HL-60 (cell line): ENCODE data around the gene C6.

Source experiments
- DNase-seq, 2 experiments: peaks; one replicate each; pipeline ENCODE4 v3.0.0-alpha.2; 2010 to 2020; ENCODE audit warnings: low read depth in 1 of 2, low spot score in 1 of 2
- H3K27ac ChIP-seq: fragments of 250-450 bp; sonication (Bioruptor Pico); replicated peaks from 2 replicates; pipeline ENCODE4 v1.5.1; 2020; ENCODE audit warnings: mild to moderate bottlenecking, moderate library complexity
- H3K27me3 ChIP-seq: fragments of 250-450 bp; sonication (Bioruptor Pico); 2 replicates; pipeline ENCODE4 v1.5.1; 2021; ENCODE audit warnings: mild to moderate bottlenecking, moderate library complexity; ENCODE audit not compliant: insufficient read depth, poor library complexity, severe bottlenecking
- H3K4me3 ChIP-seq: replicated peaks from 2 replicates; pipeline ENCODE4 v1.5.1; 2011; ENCODE audit warnings: mild to moderate bottlenecking, control low read depth, low read length; ENCODE audit not compliant: insufficient read depth
- GABPA ChIP-seq: IDR thresholded peaks from 2 replicates; pipeline ENCODE4 v1.6.1; 2012; ENCODE audit warnings: low read depth
- POLR2AphosphoS5 ChIP-seq: IDR thresholded peaks from 2 replicates; pipeline ENCODE4 v1.6.1; 2012; ENCODE audit warnings: low read depth
- SPI1 ChIP-seq: IDR thresholded peaks from 2 replicates; pipeline ENCODE4 v1.6.1; 2012; ENCODE audit warnings: low read depth, mild to moderate bottlenecking, borderline replicate concordance
- TF ChIP-seq, protein P1 (sequence below): IDR thresholded peaks from one replicate; pipeline ENCODE4 v1.5.1; 2011; ENCODE audit warnings: low read length, control low read depth, inconsistent platforms; ENCODE audit not compliant: insufficient read depth
- TF ChIP-seq, protein P2 (sequence below): IDR thresholded peaks from 2 replicates; pipeline ENCODE4 v1.6.1; 2012; ENCODE audit warnings: low read depth; ENCODE audit not compliant: insufficient replicate concordance

The C6 gene

DNA sequence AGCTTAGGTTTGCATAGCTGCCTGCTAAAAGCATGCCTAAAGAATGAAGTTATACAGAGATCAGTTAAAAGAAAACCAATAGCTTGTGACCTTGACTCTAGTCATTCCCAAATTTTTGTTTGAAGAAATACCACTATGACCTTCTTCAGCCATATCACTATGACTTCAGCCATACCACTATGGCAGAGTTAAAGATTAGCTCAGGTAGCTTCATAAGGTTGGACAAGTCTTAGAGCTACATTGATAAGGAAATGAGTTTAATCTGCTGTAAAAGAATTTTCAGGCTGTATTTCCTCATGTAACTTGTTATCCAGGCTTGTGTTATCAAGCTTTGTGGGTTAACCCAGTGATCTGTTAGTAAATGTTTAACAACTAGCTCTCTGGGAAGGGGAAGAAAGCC lies 30.7 kb downstream of the C6 start:
- no peaks in the 10 kb centered on the region for H3K27me3 ChIP-seq
- no peak overlapping the region for H3K27ac ChIP-seq
- DNase-seq, result no peak
- TF ChIP-seq SPI1 (no peak), POLR2AphosphoS5 (no peak), GABPA (no peak)
- TF ChIP-seq, protein P1, sequence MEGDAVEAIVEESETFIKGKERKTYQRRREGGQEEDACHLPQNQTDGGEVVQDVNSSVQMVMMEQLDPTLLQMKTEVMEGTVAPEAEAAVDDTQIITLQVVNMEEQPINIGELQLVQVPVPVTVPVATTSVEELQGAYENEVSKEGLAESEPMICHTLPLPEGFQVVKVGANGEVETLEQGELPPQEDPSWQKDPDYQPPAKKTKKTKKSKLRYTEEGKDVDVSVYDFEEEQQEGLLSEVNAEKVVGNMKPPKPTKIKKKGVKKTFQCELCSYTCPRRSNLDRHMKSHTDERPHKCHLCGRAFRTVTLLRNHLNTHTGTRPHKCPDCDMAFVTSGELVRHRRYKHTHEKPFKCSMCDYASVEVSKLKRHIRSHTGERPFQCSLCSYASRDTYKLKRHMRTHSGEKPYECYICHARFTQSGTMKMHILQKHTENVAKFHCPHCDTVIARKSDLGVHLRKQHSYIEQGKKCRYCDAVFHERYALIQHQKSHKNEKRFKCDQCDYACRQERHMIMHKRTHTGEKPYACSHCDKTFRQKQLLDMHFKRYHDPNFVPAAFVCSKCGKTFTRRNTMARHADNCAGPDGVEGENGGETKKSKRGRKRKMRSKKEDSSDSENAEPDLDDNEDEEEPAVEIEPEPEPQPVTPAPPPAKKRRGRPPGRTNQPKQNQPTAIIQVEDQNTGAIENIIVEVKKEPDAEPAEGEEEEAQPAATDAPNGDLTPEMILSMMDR, result no peak
- TF ChIP-seq, protein P2, sequence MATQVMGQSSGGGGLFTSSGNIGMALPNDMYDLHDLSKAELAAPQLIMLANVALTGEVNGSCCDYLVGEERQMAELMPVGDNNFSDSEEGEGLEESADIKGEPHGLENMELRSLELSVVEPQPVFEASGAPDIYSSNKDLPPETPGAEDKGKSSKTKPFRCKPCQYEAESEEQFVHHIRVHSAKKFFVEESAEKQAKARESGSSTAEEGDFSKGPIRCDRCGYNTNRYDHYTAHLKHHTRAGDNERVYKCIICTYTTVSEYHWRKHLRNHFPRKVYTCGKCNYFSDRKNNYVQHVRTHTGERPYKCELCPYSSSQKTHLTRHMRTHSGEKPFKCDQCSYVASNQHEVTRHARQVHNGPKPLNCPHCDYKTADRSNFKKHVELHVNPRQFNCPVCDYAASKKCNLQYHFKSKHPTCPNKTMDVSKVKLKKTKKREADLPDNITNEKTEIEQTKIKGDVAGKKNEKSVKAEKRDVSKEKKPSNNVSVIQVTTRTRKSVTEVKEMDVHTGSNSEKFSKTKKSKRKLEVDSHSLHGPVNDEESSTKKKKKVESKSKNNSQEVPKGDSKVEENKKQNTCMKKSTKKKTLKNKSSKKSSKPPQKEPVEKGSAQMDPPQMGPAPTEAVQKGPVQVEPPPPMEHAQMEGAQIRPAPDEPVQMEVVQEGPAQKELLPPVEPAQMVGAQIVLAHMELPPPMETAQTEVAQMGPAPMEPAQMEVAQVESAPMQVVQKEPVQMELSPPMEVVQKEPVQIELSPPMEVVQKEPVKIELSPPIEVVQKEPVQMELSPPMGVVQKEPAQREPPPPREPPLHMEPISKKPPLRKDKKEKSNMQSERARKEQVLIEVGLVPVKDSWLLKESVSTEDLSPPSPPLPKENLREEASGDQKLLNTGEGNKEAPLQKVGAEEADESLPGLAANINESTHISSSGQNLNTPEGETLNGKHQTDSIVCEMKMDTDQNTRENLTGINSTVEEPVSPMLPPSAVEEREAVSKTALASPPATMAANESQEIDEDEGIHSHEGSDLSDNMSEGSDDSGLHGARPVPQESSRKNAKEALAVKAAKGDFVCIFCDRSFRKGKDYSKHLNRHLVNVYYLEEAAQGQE, result no peak
- no peak overlapping the region for H3K4me3 ChIP-seq

DNA sequence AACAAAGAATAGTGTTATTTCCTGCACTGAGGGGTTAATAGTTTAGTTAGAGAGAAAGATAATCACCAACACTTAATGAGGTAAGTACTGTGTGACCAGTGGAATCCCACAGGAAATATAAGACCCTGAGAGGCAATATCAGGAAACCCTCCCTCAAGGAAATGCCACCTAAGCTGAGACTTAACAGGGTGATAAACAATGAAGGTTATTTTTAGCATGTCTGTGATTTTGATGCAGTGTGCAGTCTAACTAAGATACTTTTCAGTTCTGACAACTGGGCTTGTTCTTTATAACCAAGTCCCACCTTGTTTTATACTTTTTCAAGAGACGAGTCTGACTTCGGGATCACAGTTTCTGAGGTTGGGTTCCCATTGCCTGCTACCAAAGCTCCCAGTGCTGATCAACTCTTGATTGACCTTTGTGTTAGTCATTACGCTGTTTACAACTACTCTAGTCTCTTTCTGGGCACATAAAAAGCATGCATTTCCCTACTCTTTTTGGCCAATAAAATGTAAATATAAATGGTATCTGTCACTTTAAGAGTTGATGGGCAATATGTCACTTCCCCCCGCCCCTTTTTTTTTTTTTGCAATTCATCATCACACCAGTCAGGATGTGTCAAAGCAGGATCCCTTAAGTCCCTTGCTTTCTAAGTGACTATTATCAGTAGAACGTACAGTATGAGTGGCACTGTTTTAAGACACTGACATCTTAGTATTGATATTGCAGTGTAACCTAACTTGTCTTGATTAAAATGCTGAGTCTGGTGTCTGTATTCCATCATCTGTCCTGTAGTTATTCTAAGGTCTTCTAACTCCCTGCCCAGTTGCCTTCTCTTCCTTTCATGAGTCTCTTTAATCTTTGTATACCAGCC lies 31.4 kb downstream of the C6 start:
- no peak for DNase-seq
- TF ChIP-seq SPI1 (no peak), POLR2AphosphoS5 (no peak), GABPA (no peak)
- TF ChIP-seq, protein P1, result no peak
- no peak overlapping the region for H3K27ac ChIP-seq
- no peaks in the 10 kb centered on the region for H3K27me3 ChIP-seq
- no peak overlapping the region for H3K4me3 ChIP-seq

DNA sequence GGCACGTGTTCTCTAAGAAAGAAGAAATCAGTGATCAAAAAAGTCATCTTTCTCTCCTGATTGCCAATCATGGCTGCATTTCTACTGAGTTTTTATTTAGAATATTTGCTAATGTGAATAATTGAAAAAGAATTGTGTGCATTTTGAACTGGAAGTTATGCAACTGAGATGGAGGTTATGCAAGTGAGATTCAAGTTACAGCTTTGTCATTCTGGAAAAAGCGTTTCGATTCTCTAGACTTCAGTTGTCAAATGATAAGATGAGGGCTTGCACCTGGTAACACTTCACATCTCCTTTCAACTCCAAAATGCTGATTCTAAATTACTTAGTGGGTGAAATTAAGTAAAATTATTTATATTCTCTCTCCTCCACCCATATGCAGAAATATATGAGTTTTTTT lies 36.4 kb downstream of the C6 start:
- TF ChIP-seq GABPA (no peak), SPI1 (no peak), POLR2AphosphoS5 (no peak)
- TF ChIP-seq, protein P1, result no peak
- TF ChIP-seq, protein P2, result no peak
- Histone ChIP-seq H3K4me3 (no peak overlapping the region), H3K27ac (no peak overlapping the region), H3K27me3 (no peaks in the 10 kb centered on the region)
- DNase-seq, result no peak

DNA sequence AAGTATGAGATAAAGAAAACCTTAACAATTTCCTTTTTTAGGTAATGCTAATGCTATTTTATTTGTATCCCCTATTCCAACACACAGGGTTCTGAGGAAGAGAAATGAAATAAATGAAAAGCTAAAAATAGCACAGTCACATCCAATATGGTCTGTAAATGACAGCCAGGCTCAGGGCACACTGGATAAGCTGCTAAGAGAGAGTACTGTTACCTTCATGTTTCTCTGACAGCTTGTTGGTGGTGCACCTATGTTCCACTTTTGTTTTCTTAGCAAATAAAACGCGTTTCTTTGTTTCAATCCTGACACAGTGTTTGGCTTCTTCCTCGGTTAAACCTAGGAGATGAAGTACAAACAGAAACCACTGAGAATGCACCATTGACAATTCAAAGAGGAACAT lies 41.3 kb downstream of the C6 start:
- TF ChIP-seq, protein P1, result no peak
- TF ChIP-seq, protein P2, result no peak
- no peak for TF ChIP-seq GABPA
- no peak for TF ChIP-seq POLR2AphosphoS5
- no peak for TF ChIP-seq SPI1
- H3K27me3 ChIP-seq, result no peaks in the 10 kb centered on the region
- DNase-seq, result no peak
- no peak overlapping the region for H3K4me3 ChIP-seq
- H3K27ac ChIP-seq, result no peak overlapping the region
